Muscle layer of colon (tissue), 2 donors: ENCODE measurements around the gene DDC.

Experiments used
- H3K27ac ChIP-seq: one replicate; pipeline ENCODE4 v1.7.0; 2013; ENCODE audit warnings: low read depth, mild to moderate bottlenecking, low read length, moderate library complexity
- H3K27me3 ChIP-seq, 2 donors: one replicate each; pipeline ENCODE4 v1.7.0; 2013; ENCODE audit warnings: low read length in 2 of 2, mild to moderate bottlenecking in 2 of 2; ENCODE audit not compliant: insufficient read depth in 2 of 2, control insufficient read depth in 1 of 2
- H3K36me3 ChIP-seq: one replicate; pipeline ENCODE4 v1.7.0; 2013; ENCODE audit warnings: mild to moderate bottlenecking, low read length; ENCODE audit not compliant: insufficient read depth
- H3K4me1 ChIP-seq: one replicate; pipeline ENCODE4 v1.7.0; 2013; ENCODE audit warnings: mild to moderate bottlenecking, low read length; ENCODE audit not compliant: insufficient read depth
- H3K4me3 ChIP-seq, 2 donors: one replicate each; pipeline ENCODE4 v1.7.0; 2013; ENCODE audit warnings: low read length in 2 of 2, low read depth in 1 of 2, mild to moderate bottlenecking in 1 of 2, moderate library complexity in 1 of 2
- H3K9ac ChIP-seq: one replicate; pipeline ENCODE4 v1.7.0; 2013; ENCODE audit warnings: low read length
- H3K9me3 ChIP-seq: one replicate; pipeline ENCODE4 v1.7.0; 2013; ENCODE audit warnings: mild to moderate bottlenecking, low read length
- donor health status: abdominal sarcoma.
- donor health status: Adenocarcinoma of cecum.

DDC gene

GRCh38 chr7:50507898-50508470, 57.2 kb downstream of the DDC start:
- no peak overlapping the region for H3K27ac ChIP-seq
- H3K9ac ChIP-seq = no peak overlapping the region
- H3K4me3 ChIP-seq = no peak overlapping the region
- H3K4me1 ChIP-seq = peaks cover 4% of the 10 kb centered on the region
- H3K9me3 ChIP-seq = no peaks in the 10 kb centered on the region
- no peaks in the 10 kb centered on the region for H3K27me3 ChIP-seq
- no peaks in the 10 kb centered on the region for H3K36me3 ChIP-seq

GRCh38 chr7:50505553-50506210, 59.5 kb downstream of the DDC start:
- no peak overlapping the region for H3K4me3 ChIP-seq
- no peaks in the 10 kb centered on the region for H3K36me3 ChIP-seq
- no peak overlapping the region for H3K27ac ChIP-seq
- H3K9me3 ChIP-seq = no peaks in the 10 kb centered on the region
- no peak overlapping the region for H3K9ac ChIP-seq
- no peaks in the 10 kb centered on the region for H3K27me3 ChIP-seq
- H3K4me1 ChIP-seq = peaks cover 20% of the 10 kb centered on the region

- Histone ChIP-seq H3K9me3 (no peaks in the 10 kb centered on the region), H3K36me3 (no peaks in the 10 kb centered on the region), H3K27me3 (no peaks in the 10 kb centered on the region), H3K9ac (no peak overlapping the region), H3K4me1 (peaks cover 20% of the 10 kb centered on the region), H3K4me3 (no peak overlapping the region), H3K27ac (no peak overlapping the region)
Measured at GRCh38 chr7:50504646-50505546, 60.3 kb downstream of the DDC start.

- no peak overlapping the region for H3K9ac ChIP-seq
- peak overlapping the region in 1 of 2 donors; percentile 14 for H3K4me3 ChIP-seq
- no peaks in the 10 kb centered on the region for H3K36me3 ChIP-seq
- no peaks in the 10 kb centered on the region for H3K27me3 ChIP-seq
- peaks cover 20% of the 10 kb centered on the region for H3K4me1 ChIP-seq
- H3K9me3 ChIP-seq = no peaks in the 10 kb centered on the region
- peak overlapping the region; percentile 76 for H3K27ac ChIP-seq
Measured at GRCh38 chr7:50502947-50503346, 62.3 kb downstream of the DDC start.

- H3K4me3 ChIP-seq = peak overlapping the region in 1 of 2 donors; percentile 14
- peak overlapping the region; percentile 76 for H3K27ac ChIP-seq
- H3K9me3 ChIP-seq = no peaks in the 10 kb centered on the region
- H3K4me1 ChIP-seq = peaks cover 20% of the 10 kb centered on the region
- no peaks in the 10 kb centered on the region for H3K36me3 ChIP-seq
- H3K27me3 ChIP-seq = no peaks in the 10 kb centered on the region
- no peak overlapping the region for H3K9ac ChIP-seq
Measured at GRCh38 chr7:50502001-50502684, 63.1 kb downstream of the DDC start.

- H3K9me3 ChIP-seq = no peaks in the 10 kb centered on the region
- peaks cover 20% of the 10 kb centered on the region for H3K4me1 ChIP-seq
- no peaks in the 10 kb centered on the region for H3K36me3 ChIP-seq
- H3K4me3 ChIP-seq = no peak overlapping the region
- no peak overlapping the region for H3K27ac ChIP-seq
- no peaks in the 10 kb centered on the region for H3K27me3 ChIP-seq
- H3K9ac ChIP-seq = no peak overlapping the region
Measured at GRCh38 chr7:50499092-50499491, 66.1 kb downstream of the DDC start.

- no peaks in the 10 kb centered on the region for H3K27me3 ChIP-seq
- no peak overlapping the region for H3K4me3 ChIP-seq
- peaks cover 17% of the 10 kb centered on the region for H3K4me1 ChIP-seq
- H3K36me3 ChIP-seq = no peaks in the 10 kb centered on the region
- no peaks in the 10 kb centered on the region for H3K9me3 ChIP-seq
- H3K9ac ChIP-seq = no peak overlapping the region
- H3K27ac ChIP-seq = no peak overlapping the region
Measured at GRCh38 chr7:50497968-50498367, 67.2 kb downstream of the DDC start.

GRCh38 chr7:50497068-50497642, 68.0 kb downstream of the DDC start:
- Histone ChIP-seq H3K27me3 (no peaks in the 10 kb centered on the region), H3K4me1 (peaks cover 8% of the 10 kb centered on the region), H3K4me3 (no peak overlapping the region), H3K27ac (no peak overlapping the region), H3K36me3 (no peaks in the 10 kb centered on the region), H3K9me3 (no peaks in the 10 kb centered on the region), H3K9ac (no peak overlapping the region)

GRCh38 chr7:50496569-50496968, 68.6 kb downstream of the DDC start:
- no peak overlapping the region for H3K27ac ChIP-seq
- peaks cover 3% of the 10 kb centered on the region for H3K4me1 ChIP-seq
- H3K36me3 ChIP-seq = no peaks in the 10 kb centered on the region
- no peaks in the 10 kb centered on the region for H3K9me3 ChIP-seq
- H3K4me3 ChIP-seq = no peak overlapping the region
- no peak overlapping the region for H3K9ac ChIP-seq
- no peaks in the 10 kb centered on the region for H3K27me3 ChIP-seq

- H3K27me3 ChIP-seq = no peaks in the 10 kb centered on the region
Measured at GRCh38 chr7:50495746-50496145, 69.5 kb downstream of the DDC start.

More at GRCh38 chr7:50495746-50496145, 69.5 kb downstream of the DDC start:
- Histone ChIP-seq H3K9ac (no peak overlapping the region), H3K4me3 (no peak overlapping the region), H3K36me3 (no peaks in the 10 kb centered on the region), H3K9me3 (no peaks in the 10 kb centered on the region), H3K27ac (no peak overlapping the region), H3K4me1 (no peaks in the 10 kb centered on the region)
